WTC11 (cell line): ENCODE data around the gene MVP. TPM values are rescaled to one million over a fixed set of nuclear protein-coding genes. Genes with fewer than 3 reads are reported as not detected.

ENCODE experiments used
- ATAC-seq: fragments of 200-7000 bp; cut with Tn5 transposase; 2 replicates; pipeline ENCODE4 v1.10.0; 2021; ENCODE audit warnings: mild to moderate bottlenecking, moderate library complexity
- CTCF ChIA-PET: fragments of 300-600 bp; sonication (Branson Sonifier 250); formaldehyde crosslinking; loops from one replicate; lab custom pipeline; 2021; ENCODE audit warnings: antibody characterized with exemption; lab: Charles Lee
- POLR2A ChIA-PET: fragments of 350-600 bp; sonication (Branson Sonifier 250); formaldehyde crosslinking; loops from one replicate; lab custom pipeline; 2021; ENCODE audit warnings: antibody characterized with exemption; lab: Charles Lee
- DNase-seq: peaks from one replicate; pipeline ENCODE4 v3.0.0; 2021; ENCODE audit warnings: low spot score
- H3K27ac Mint-ChIP-seq: 2 replicates; pipeline ENCODE4 v1.8.0; 2021; ENCODE audit warnings: mixed read lengths
- H3K27me3 Mint-ChIP-seq: 2 replicates; pipeline ENCODE4 v1.8.0; 2021; ENCODE audit warnings: low read depth, mild to moderate bottlenecking, moderate library complexity, mixed read lengths
- H3K36me3 Mint-ChIP-seq: 2 replicates; pipeline ENCODE4 v1.8.0; 2021; ENCODE audit warnings: mixed read lengths
- H3K4me1 Mint-ChIP-seq: 2 replicates; pipeline ENCODE4 v1.8.0; 2022; ENCODE audit warnings: mixed read lengths
- H3K4me3 Mint-ChIP-seq: 2 replicates; pipeline ENCODE4 v1.8.0; 2021; ENCODE audit warnings: mild to moderate bottlenecking, moderate library complexity, mixed read lengths
- H3K9me3 Mint-ChIP-seq: 2 replicates; pipeline ENCODE4 v1.8.0; 2021; ENCODE audit warnings: mixed read lengths
- CREM ChIP-seq: sonication (generic); formaldehyde crosslinking; IDR thresholded peaks from 2 replicates; pipeline ENCODE4 v1.8.1; 2022; ENCODE audit warnings: mild to moderate bottlenecking, missing genetic modification reagents, moderate library complexity
- ETV6 ChIP-seq: sonication (generic); formaldehyde crosslinking; IDR thresholded peaks from 2 replicates; pipeline ENCODE4 v1.8.1; 2022; ENCODE audit warnings: mild to moderate bottlenecking, missing genetic modification reagents
- GRHL2 ChIP-seq: fragments of 250-450 bp; sonication (Bioruptor Pico); IDR thresholded peaks from 2 replicates; pipeline ENCODE4 v1.8.0; 2022; ENCODE audit warnings: mild to moderate bottlenecking, moderate library complexity; ENCODE audit not compliant: insufficient replicate concordance, severe bottlenecking
- KAT7 ChIP-seq: sonication (generic); formaldehyde crosslinking; IDR thresholded peaks from 2 replicates; pipeline ENCODE4 v1.8.1; 2023; ENCODE audit warnings: missing genetic modification reagents, mild to moderate bottlenecking, borderline replicate concordance
- MYBL2 ChIP-seq: sonication (generic); formaldehyde crosslinking; IDR thresholded peaks from 2 replicates; pipeline ENCODE4 v1.8.1; 2023; ENCODE audit warnings: mild to moderate bottlenecking, moderate library complexity, missing genetic modification reagents
- NFATC4 ChIP-seq: fragments of 250-450 bp; sonication (Bioruptor Pico); IDR thresholded peaks from 2 replicates; pipeline ENCODE4 v1.9.0; 2021; ENCODE audit warnings: mild to moderate bottlenecking
- NFE2L1 ChIP-seq: sonication (generic); formaldehyde crosslinking; IDR thresholded peaks from 2 replicates; pipeline ENCODE4 v1.8.1; 2023; ENCODE audit warnings: missing genetic modification reagents
- SP1 ChIP-seq: sonication (generic); formaldehyde crosslinking; conservative IDR thresholded peaks from 2 replicates; pipeline ENCODE4 v1.8.1; 2022; ENCODE audit warnings: missing genetic modification reagents
- TEAD1 ChIP-seq: sonication (generic); formaldehyde crosslinking; IDR thresholded peaks from 2 replicates; pipeline ENCODE4 v1.8.0; 2022; ENCODE audit warnings: mild to moderate bottlenecking, missing genetic modification reagents
- TEAD4 ChIP-seq: sonication (generic); formaldehyde crosslinking; IDR thresholded peaks from 2 replicates; pipeline ENCODE4 v1.8.0; 2022; ENCODE audit warnings: mild to moderate bottlenecking, missing genetic modification reagents
- ZBTB21 ChIP-seq: sonication (generic); formaldehyde crosslinking; IDR thresholded peaks from 2 replicates; pipeline ENCODE4 v1.8.1; 2023; ENCODE audit warnings: mild to moderate bottlenecking, missing genetic modification reagents, borderline replicate concordance
- ZNF121 ChIP-seq: sonication (generic); formaldehyde crosslinking; IDR thresholded peaks from 2 replicates; pipeline ENCODE4 v1.8.0; 2023; ENCODE audit warnings: missing genetic modification reagents
- ZNF416 ChIP-seq: fragments of 250-450 bp; sonication (Bioruptor Pico); IDR thresholded peaks from 2 replicates; pipeline ENCODE4 v1.9.0; 2021; ENCODE audit warnings: mild to moderate bottlenecking, inconsistent platforms
- ZNF423 ChIP-seq: fragments of 250-450 bp; sonication (Bioruptor Pico); IDR thresholded peaks from 2 replicates; pipeline ENCODE4 v2.1.2; 2022; ENCODE audit warnings: mild to moderate bottlenecking, moderate library complexity
- total RNA-seq: library from RNA; stranded (reverse); gene quantifications from 3 replicates; pipeline ENCODE4 v1.2.3, GENCODE V29; 2021
- TF ChIP-seq, protein P1 (sequence below): sonication (generic); formaldehyde crosslinking; IDR thresholded peaks from 2 replicates; pipeline ENCODE4 v1.8.1; 2022; ENCODE audit warnings: mild to moderate bottlenecking, missing genetic modification reagents, moderate library complexity, borderline replicate concordance
- TF ChIP-seq, protein P2 (sequence below): sonication (generic); formaldehyde crosslinking; IDR thresholded peaks from 2 replicates; pipeline ENCODE4 v1.8.0; 2022; ENCODE audit warnings: missing genetic modification reagents
- TF ChIP-seq, protein P3 (sequence below): fragments of 250-450 bp; sonication (Bioruptor Pico); IDR thresholded peaks from 2 replicates; pipeline ENCODE4 v1.8.0; 2021; ENCODE audit warnings: mild to moderate bottlenecking
- TF ChIP-seq, protein P4 (sequence below): sonication (generic); formaldehyde crosslinking; conservative IDR thresholded peaks from 2 replicates; pipeline ENCODE4 v1.8.1; 2022; ENCODE audit warnings: mild to moderate bottlenecking, missing genetic modification reagents
- TF ChIP-seq, protein P5 (sequence below): fragments of 200-600 bp; IDR thresholded peaks from 2 replicates; pipeline ENCODE4 v1.8.0; 2022; ENCODE audit warnings: antibody characterized with exemption

The MVP gene
- total RNA-seq, 1 experiment from 2014 or later, result 10.8 TPM

DNA sequence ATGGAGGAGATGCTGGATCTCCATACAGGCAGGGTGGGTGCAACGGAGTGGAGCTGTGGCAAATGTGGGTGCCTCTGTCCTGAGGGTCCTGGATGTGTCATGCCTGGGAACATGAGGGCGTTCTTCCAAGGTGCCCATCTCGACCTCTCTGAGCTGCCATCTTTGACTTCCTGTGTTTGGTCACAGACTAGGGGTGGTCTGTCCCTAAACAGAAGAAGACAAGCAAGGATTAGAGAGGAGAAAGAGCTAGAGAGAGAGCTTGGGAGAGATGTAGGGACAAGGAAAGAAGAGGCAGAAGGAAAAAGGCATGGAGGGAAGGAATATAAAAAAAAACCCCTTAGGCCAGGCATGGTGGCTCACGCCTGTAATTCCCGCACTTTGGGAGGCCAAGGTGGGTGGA, 45.5 kb upstream of the MVP start (continued):
- TF ChIP-seq, protein P1, sequence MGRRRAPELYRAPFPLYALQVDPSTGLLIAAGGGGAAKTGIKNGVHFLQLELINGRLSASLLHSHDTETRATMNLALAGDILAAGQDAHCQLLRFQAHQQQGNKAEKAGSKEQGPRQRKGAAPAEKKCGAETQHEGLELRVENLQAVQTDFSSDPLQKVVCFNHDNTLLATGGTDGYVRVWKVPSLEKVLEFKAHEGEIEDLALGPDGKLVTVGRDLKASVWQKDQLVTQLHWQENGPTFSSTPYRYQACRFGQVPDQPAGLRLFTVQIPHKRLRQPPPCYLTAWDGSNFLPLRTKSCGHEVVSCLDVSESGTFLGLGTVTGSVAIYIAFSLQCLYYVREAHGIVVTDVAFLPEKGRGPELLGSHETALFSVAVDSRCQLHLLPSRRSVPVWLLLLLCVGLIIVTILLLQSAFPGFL (CRISPR knock-in tag), result no peak
- TF ChIP-seq, all 79 proteins: peak for 0

DNA sequence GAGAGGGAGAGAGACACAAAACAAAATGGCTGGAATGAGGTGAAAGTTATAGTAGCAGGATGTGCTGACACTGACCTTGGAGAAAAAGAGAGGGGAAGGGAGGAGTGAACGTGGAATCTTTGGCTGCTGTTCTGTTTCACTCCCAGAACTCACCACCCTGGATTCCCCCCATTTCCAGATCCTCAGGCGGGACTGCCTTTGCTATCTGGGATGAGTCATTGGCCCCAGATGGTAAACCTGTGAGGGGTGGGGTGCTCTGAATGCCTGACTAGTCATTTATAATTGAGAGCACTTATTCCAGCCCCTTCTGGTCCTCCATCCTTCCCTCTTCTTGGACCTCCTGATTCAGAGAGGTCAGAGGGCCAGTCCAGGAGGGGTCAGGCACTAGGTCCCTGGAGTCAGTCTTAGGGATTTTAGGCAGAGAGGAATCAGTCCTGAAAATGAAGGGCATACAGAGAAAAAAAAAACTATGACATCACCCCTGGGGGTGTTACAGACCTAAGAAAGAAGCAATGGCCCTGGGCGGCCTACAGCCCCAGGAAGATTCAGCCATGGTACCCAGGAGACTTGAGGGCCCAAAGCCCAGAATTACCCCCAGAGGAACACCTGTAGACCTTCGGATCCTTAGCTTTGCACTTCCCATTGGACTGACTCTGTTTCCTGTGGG, 44.4 kb upstream of the MVP start:
- CTCF ChIA-PET, result no interaction called here
- no peak overlapping the region for H3K4me3 Mint-ChIP-seq
- no peaks in the 10 kb centered on the region for H3K36me3 Mint-ChIP-seq
- peaks cover 30% of the 10 kb centered on the region for H3K27me3 Mint-ChIP-seq
- POLR2A ChIA-PET, result interaction anchor here (1.1 kb wide), 1 partner anchor 14 kb away, joined by 4 read pairs; no protein-coding TSS in a partner anchor
- no peak for DNase-seq
- H3K4me1 Mint-ChIP-seq, result peaks cover 8% of the 10 kb centered on the region
- no peak for TF ChIP-seq SP1
- no peak for TF ChIP-seq TEAD4 (CRISPR knock-in tag)
- TF ChIP-seq NFATC4, result no peak
- TF ChIP-seq KAT7 (CRISPR knock-in tag), result no peak
- TF ChIP-seq, protein P2, sequence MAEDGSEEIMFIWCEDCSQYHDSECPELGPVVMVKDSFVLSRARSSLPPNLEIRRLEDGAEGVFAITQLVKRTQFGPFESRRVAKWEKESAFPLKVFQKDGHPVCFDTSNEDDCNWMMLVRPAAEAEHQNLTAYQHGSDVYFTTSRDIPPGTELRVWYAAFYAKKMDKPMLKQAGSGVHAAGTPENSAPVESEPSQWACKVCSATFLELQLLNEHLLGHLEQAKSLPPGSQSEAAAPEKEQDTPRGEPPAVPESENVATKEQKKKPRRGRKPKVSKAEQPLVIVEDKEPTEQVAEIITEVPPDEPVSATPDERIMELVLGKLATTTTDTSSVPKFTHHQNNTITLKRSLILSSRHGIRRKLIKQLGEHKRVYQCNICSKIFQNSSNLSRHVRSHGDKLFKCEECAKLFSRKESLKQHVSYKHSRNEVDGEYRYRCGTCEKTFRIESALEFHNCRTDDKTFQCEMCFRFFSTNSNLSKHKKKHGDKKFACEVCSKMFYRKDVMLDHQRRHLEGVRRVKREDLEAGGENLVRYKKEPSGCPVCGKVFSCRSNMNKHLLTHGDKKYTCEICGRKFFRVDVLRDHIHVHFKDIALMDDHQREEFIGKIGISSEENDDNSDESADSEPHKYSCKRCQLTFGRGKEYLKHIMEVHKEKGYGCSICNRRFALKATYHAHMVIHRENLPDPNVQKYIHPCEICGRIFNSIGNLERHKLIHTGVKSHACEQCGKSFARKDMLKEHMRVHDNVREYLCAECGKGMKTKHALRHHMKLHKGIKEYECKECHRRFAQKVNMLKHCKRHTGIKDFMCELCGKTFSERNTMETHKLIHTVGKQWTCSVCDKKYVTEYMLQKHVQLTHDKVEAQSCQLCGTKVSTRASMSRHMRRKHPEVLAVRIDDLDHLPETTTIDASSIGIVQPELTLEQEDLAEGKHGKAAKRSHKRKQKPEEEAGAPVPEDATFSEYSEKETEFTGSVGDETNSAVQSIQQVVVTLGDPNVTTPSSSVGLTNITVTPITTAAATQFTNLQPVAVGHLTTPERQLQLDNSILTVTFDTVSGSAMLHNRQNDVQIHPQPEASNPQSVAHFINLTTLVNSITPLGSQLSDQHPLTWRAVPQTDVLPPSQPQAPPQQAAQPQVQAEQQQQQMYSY (CRISPR knock-in tag), result no peak
- no peak for ATAC-seq
- no peaks in the 10 kb centered on the region for H3K9me3 Mint-ChIP-seq
- H3K27ac Mint-ChIP-seq, result no peak overlapping the region

DNA sequence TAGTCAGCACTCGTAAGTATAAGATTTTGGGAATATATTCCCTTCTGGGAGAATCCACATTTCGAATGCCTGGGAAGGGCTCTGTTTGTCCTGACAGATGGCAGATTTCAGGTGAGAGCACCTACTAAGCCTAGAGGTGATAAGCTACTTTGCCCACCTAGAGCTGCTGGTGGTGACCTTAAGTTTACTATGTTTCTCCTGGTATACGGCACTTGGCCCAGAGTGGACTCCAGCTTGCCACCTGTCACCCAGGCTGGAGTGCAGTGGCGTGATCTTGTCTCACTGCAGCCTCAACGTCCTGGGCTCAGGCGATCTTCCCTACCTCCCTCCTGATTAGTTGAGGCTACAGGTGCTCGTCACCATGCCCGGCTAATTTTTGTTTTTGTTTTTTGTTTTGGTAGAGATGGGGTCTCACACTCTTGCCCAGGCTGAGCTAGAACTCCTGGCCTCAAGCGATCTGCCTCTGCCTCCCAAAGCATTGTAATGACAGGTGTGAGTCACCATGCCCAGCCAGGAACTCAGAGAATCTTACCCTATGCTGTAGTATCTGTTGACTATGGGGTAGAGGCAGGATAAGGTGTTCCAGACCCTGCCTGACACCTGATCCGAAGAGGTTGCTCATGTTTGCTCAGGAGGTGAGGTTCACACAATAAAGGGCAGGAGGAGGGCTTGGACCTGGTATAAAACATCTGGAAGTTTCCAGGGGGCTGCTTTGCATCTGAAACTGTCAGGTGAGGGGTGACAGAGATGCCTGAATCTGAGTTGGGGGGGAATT, 42.5 kb upstream of the MVP start, which contains the start of gene ZG16:
Gene ZG16, plus strand, starts transcription at position 681 of the 775 bp plus-strand sequence. CDS start 1,011 bp downstream, outside the sequence.
- H3K4me3 Mint-ChIP-seq, result no peak within 1 kb of the TSS
- no peaks in the 10 kb centered on the region for H3K9me3 Mint-ChIP-seq
- ChIA-PET CTCF (interaction anchor here (1.0 to 1.9 kb wide), 4 partner anchors 8 to 122 kb away, joined by 3 to 5 read pairs (median 4); partner anchors contain the start of genes KIF22 and SEZ6L2), POLR2A (interaction anchor here (0.6 kb wide), 1 partner anchor 1296 kb away, joined by 4 read pairs; the partner anchor contains the start of genes ZNF646 and ZNF668)
- no peaks in the 10 kb centered on the region for H3K36me3 Mint-ChIP-seq
- peaks cover 3% of the 10 kb centered on the region for H3K4me1 Mint-ChIP-seq
- ATAC-seq (no peak), DNase-seq (no peak)
- H3K27me3 Mint-ChIP-seq, result peaks cover 44% of the 10 kb centered on the region
- no peak within 1 kb of the TSS for H3K27ac Mint-ChIP-seq
- TF ChIP-seq ZBTB21, result no peak
- 0 out of 2 replicates have a peak, but pooled peaks have one; percentile 55 for TF ChIP-seq ZNF121 (CRISPR knock-in tag)

DNA sequence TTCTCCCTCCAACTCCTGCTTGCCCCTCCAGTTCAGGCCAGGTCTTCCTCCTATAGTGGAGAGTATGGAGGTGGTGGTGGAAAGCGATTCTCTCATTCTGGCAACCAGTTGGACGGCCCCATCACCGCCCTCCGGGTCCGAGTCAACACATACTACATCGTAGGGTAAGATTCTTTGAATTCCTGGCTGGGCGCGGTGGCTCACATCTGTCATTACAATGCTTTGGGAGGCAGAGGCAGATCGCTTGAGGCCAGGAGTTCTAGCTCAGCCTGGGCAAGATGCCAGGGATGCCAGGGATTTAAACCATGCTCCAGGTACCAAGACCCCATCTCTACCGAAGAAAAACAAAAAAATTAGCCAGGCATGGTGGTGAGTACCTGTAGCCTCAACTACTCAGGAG, 40.8 kb upstream of the MVP start:
- peak; percentile 26 for DNase-seq
- Mint-ChIP-seq H3K4me3 (no peak overlapping the region), H3K36me3 (no peaks in the 10 kb centered on the region), H3K4me1 (peaks cover 15% of the 10 kb centered on the region), H3K27me3 (peaks cover 52% of the 10 kb centered on the region), H3K9me3 (0 out of 2 replicates have a peak, but pooled peaks cover 3% of the 10 kb centered on the region), H3K27ac (no peak overlapping the region)
- ATAC-seq, result peak; percentile 58
- ChIA-PET CTCF (no interaction called here), POLR2A (interaction anchor here (0.6 kb wide), 1 partner anchor 283 kb away, joined by 5 read pairs; no protein-coding TSS in a partner anchor)
- TF ChIP-seq, protein P3, sequence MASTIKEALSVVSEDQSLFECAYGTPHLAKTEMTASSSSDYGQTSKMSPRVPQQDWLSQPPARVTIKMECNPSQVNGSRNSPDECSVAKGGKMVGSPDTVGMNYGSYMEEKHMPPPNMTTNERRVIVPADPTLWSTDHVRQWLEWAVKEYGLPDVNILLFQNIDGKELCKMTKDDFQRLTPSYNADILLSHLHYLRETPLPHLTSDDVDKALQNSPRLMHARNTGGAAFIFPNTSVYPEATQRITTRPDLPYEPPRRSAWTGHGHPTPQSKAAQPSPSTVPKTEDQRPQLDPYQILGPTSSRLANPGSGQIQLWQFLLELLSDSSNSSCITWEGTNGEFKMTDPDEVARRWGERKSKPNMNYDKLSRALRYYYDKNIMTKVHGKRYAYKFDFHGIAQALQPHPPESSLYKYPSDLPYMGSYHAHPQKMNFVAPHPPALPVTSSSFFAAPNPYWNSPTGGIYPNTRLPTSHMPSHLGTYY, result no peak
- TF ChIP-seq ETV6 (CRISPR knock-in tag) (no peak), MYBL2 (CRISPR knock-in tag) (no peak), GRHL2 (CRISPR knock-in tag) (no peak), CREM (CRISPR knock-in tag) (no peak), ZNF416 (CRISPR knock-in tag) (no peak), NFE2L1 (CRISPR knock-in tag) (no peak), ZNF423 (CRISPR knock-in tag) (no peak), TEAD1 (CRISPR knock-in tag) (no peak)
- TF ChIP-seq, protein P1 (CRISPR knock-in tag), result no peak
- TF ChIP-seq, protein P4, sequence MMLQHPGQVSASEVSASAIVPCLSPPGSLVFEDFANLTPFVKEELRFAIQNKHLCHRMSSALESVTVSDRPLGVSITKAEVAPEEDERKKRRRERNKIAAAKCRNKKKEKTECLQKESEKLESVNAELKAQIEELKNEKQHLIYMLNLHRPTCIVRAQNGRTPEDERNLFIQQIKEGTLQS, result no peak
- TF ChIP-seq, protein P5, sequence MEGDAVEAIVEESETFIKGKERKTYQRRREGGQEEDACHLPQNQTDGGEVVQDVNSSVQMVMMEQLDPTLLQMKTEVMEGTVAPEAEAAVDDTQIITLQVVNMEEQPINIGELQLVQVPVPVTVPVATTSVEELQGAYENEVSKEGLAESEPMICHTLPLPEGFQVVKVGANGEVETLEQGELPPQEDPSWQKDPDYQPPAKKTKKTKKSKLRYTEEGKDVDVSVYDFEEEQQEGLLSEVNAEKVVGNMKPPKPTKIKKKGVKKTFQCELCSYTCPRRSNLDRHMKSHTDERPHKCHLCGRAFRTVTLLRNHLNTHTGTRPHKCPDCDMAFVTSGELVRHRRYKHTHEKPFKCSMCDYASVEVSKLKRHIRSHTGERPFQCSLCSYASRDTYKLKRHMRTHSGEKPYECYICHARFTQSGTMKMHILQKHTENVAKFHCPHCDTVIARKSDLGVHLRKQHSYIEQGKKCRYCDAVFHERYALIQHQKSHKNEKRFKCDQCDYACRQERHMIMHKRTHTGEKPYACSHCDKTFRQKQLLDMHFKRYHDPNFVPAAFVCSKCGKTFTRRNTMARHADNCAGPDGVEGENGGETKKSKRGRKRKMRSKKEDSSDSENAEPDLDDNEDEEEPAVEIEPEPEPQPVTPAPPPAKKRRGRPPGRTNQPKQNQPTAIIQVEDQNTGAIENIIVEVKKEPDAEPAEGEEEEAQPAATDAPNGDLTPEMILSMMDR, result no peak
